Measurements from ENCODE around the gene TMEM108. TPM values are rescaled to one million over a fixed set of nuclear protein-coding genes. Genes with fewer than 3 reads are reported as not detected.
A peak's percentile ranks its signal among the peaks of the same experiment; 100 is the strongest.

Gene TMEM108
- total and polyA plus RNA-seq, 2 experiments from 2014 or later: 7.4 to 15.3 TPM

DNA sequence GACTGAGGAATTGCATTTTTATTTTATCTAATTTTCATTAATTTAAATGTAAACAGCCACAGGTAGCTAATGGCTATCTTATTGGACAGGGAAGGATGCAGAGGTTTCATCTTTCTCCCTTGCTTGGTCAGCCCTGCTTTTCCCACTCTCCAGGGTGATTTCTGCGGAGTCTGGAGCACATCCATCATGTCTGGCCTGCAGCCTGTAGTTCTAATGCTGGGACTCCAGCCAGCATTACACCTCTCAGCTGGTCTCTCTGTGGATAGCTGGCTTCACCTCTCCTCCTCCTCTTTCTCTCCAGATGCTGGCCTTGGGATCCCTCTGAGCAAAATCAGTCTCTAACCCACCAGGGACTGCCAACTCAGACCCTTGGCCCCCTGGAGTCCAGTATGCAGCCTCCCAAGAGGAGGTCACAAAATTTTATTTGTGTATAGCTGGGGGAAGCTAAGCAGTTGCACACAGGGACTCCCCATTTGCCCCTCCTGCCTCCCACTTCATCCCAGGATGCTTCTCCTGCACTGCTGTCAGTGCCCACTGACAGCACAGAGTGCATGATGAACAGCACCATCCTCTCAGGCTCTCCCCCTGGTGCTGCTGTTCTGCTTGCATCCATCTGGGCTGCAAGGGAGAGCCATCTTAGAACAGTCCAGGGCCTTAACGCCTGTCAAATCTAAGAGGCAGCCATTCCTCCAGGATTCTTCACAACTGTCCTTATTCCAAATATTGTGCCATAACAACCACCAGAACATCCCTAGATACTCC lies 363.4 kb downstream of the TMEM108 start:
- Mint-ChIP-seq H3K36me3 (ENCODE audit: low read depth) (no peaks in the 10 kb centered on the region), H3K27me3 (ENCODE audit: insufficient read depth, low read depth, poor library complexity) (peaks cover 5% of the 10 kb centered on the region), H3K4me1 (peaks cover 13% of the 10 kb centered on the region), H3K9me3 (no peaks in the 10 kb centered on the region), H3K4me3 (no peak overlapping the region), H3K27ac (no peak overlapping the region)
- H3K27me3 ChIP-seq (ENCODE audit: insufficient read depth): no peaks in the 10 kb centered on the region
- no peaks in the 10 kb centered on the region for H4K20me1 ChIP-seq (replicated peaks; ENCODE audit: insufficient read depth)
- no peaks in the 10 kb centered on the region for H3K9me2 ChIP-seq (ENCODE audit: insufficient read depth)
- DNase-seq (ENCODE audit: low spot score) (no peak), ATAC-seq (no peak)
- H3K4me2 ChIP-seq: no peak overlapping the region
- H3K27ac ChIP-seq (ENCODE audit: low read depth): no peak overlapping the region
- H3K4me3 ChIP-seq: no peak overlapping the region
- H3K36me3 ChIP-seq (ENCODE audit: insufficient read depth): no peaks in the 10 kb centered on the region
- TF ChIP-seq POLR2AphosphoS5 (IDR thresholded peaks at IDR 0.05; ENCODE audit: low read depth): no peak
- no peaks in the 10 kb centered on the region for H3K79me2 ChIP-seq (replicated peaks; ENCODE audit: insufficient read depth)
- H3K4me1 ChIP-seq (ENCODE audit: insufficient read depth): no peaks in the 10 kb centered on the region
- H3F3A ChIP-seq (replicated peaks; ENCODE audit: low read depth): no peaks in the 10 kb centered on the region
- H2AFZ ChIP-seq: no peak overlapping the region

DNA sequence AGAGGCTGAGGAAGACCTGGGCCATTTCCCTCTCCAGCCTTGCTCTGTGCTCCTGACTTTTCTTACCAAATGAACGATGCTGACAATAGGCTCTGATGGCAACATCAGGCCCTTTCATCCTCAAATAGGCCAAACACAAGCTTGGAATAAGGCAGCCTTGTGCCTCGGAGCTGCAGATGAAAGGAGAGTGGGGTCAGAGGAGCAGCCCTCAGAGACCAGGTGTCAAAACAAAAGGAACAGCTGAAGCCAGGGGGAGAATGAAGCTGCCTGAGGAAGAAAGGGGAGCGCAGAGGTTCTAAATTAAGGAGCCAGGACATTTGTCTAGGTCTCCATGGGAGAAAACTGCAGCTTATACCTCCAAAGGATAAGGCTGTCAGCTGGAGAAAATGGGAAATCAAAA lies 366.7 kb downstream of the TMEM108 start:
- H2AFZ ChIP-seq: 0 out of 2 replicates have a peak overlapping the region, but pooled peaks have one; percentile 32
- TF ChIP-seq ZNF114 (CRISPR knock-in tag; IDR thresholded peaks at IDR 0.05) (no peak), CREB1 (CRISPR knock-in tag; IDR thresholded peaks at IDR 0.05; ENCODE audit: low read depth) (no peak), POLR2AphosphoS5 (IDR thresholded peaks at IDR 0.05; ENCODE audit: low read depth) (no peak), STAT1 (IDR thresholded peaks at IDR 0.05; ENCODE audit: unreplicated experiment) (no peak)
- TF ChIP-seq, protein P1, sequence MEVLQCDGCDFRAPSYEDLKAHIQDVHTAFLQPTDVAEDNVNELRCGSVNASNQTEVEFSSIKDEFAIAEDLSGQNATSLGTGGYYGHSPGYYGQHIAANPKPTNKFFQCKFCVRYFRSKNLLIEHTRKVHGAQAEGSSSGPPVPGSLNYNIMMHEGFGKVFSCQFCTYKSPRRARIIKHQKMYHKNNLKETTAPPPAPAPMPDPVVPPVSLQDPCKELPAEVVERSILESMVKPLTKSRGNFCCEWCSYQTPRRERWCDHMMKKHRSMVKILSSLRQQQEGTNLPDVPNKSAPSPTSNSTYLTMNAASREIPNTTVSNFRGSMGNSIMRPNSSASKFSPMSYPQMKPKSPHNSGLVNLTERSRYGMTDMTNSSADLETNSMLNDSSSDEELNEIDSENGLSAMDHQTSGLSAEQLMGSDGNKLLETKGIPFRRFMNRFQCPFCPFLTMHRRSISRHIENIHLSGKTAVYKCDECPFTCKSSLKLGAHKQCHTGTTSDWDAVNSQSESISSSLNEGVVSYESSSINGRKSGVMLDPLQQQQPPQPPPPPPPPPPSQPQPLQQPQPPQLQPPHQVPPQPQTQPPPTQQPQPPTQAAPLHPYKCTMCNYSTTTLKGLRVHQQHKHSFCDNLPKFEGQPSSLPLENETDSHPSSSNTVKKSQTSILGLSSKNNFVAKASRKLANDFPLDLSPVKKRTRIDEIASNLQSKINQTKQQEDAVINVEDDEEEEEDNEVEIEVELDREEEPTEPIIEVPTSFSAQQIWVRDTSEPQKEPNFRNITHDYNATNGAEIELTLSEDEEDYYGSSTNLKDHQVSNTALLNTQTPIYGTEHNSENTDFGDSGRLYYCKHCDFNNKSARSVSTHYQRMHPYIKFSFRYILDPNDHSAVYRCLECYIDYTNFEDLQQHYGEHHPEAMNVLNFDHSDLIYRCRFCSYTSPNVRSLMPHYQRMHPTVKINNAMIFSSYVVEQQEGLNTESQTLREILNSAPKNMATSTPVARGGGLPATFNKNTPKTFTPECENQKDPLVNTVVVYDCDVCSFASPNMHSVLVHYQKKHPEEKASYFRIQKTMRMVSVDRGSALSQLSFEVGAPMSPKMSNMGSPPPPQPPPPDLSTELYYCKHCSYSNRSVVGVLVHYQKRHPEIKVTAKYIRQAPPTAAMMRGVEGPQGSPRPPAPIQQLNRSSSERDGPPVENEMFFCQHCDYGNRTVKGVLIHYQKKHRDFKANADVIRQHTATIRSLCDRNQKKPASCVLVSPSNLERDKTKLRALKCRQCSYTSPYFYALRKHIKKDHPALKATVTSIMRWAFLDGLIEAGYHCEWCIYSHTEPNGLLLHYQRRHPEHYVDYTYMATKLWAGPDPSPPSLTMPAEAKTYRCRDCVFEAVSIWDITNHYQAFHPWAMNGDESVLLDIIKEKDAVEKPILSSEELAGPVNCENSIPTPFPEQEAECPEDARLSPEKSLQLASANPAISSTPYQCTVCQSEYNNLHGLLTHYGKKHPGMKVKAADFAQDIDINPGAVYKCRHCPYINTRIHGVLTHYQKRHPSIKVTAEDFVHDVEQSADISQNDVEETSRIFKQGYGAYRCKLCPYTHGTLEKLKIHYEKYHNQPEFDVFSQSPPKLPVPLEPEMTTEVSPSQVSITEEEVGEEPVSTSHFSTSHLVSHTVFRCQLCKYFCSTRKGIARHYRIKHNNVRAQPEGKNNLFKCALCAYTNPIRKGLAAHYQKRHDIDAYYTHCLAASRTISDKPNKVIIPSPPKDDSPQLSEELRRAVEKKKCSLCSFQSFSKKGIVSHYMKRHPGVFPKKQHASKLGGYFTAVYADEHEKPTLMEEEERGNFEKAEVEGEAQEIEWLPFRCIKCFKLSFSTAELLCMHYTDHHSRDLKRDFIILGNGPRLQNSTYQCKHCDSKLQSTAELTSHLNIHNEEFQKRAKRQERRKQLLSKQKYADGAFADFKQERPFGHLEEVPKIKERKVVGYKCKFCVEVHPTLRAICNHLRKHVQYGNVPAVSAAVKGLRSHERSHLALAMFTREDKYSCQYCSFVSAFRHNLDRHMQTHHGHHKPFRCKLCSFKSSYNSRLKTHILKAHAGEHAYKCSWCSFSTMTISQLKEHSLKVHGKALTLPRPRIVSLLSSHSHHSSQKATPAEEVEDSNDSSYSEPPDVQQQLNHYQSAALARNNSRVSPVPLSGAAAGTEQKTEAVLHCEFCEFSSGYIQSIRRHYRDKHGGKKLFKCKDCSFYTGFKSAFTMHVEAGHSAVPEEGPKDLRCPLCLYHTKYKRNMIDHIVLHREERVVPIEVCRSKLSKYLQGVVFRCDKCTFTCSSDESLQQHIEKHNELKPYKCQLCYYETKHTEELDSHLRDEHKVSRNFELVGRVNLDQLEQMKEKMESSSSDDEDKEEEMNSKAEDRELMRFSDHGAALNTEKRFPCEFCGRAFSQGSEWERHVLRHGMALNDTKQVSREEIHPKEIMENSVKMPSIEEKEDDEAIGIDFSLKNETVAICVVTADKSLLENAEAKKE (CRISPR knock-in tag; IDR thresholded peaks at IDR 0.05): no peak
- TF ChIP-seq, protein P2, sequence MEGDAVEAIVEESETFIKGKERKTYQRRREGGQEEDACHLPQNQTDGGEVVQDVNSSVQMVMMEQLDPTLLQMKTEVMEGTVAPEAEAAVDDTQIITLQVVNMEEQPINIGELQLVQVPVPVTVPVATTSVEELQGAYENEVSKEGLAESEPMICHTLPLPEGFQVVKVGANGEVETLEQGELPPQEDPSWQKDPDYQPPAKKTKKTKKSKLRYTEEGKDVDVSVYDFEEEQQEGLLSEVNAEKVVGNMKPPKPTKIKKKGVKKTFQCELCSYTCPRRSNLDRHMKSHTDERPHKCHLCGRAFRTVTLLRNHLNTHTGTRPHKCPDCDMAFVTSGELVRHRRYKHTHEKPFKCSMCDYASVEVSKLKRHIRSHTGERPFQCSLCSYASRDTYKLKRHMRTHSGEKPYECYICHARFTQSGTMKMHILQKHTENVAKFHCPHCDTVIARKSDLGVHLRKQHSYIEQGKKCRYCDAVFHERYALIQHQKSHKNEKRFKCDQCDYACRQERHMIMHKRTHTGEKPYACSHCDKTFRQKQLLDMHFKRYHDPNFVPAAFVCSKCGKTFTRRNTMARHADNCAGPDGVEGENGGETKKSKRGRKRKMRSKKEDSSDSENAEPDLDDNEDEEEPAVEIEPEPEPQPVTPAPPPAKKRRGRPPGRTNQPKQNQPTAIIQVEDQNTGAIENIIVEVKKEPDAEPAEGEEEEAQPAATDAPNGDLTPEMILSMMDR (conservative IDR thresholded peaks at IDR 0.05; ENCODE audit: low read depth in 2 of 2): no peak
- TF ChIP-seq, protein P3, sequence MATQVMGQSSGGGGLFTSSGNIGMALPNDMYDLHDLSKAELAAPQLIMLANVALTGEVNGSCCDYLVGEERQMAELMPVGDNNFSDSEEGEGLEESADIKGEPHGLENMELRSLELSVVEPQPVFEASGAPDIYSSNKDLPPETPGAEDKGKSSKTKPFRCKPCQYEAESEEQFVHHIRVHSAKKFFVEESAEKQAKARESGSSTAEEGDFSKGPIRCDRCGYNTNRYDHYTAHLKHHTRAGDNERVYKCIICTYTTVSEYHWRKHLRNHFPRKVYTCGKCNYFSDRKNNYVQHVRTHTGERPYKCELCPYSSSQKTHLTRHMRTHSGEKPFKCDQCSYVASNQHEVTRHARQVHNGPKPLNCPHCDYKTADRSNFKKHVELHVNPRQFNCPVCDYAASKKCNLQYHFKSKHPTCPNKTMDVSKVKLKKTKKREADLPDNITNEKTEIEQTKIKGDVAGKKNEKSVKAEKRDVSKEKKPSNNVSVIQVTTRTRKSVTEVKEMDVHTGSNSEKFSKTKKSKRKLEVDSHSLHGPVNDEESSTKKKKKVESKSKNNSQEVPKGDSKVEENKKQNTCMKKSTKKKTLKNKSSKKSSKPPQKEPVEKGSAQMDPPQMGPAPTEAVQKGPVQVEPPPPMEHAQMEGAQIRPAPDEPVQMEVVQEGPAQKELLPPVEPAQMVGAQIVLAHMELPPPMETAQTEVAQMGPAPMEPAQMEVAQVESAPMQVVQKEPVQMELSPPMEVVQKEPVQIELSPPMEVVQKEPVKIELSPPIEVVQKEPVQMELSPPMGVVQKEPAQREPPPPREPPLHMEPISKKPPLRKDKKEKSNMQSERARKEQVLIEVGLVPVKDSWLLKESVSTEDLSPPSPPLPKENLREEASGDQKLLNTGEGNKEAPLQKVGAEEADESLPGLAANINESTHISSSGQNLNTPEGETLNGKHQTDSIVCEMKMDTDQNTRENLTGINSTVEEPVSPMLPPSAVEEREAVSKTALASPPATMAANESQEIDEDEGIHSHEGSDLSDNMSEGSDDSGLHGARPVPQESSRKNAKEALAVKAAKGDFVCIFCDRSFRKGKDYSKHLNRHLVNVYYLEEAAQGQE (IDR thresholded peaks at IDR 0.05; ENCODE audit: unreplicated experiment): no peak
- TF ChIP-seq, protein P4, sequence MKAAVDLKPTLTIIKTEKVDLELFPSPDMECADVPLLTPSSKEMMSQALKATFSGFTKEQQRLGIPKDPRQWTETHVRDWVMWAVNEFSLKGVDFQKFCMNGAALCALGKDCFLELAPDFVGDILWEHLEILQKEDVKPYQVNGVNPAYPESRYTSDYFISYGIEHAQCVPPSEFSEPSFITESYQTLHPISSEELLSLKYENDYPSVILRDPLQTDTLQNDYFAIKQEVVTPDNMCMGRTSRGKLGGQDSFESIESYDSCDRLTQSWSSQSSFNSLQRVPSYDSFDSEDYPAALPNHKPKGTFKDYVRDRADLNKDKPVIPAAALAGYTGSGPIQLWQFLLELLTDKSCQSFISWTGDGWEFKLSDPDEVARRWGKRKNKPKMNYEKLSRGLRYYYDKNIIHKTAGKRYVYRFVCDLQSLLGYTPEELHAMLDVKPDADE (IDR thresholded peaks at IDR 0.05): no peak

More for the DNA sequence above, 366.7 kb downstream of the TMEM108 start:
- Histone ChIP-seq H3K4me3 (no peak overlapping the region), H3K9me2 (ENCODE audit: insufficient read depth) (no peaks in the 10 kb centered on the region), H3K36me3 (ENCODE audit: insufficient read depth) (no peaks in the 10 kb centered on the region), H4K20me1 (replicated peaks; ENCODE audit: insufficient read depth) (no peaks in the 10 kb centered on the region), H3K79me2 (replicated peaks; ENCODE audit: insufficient read depth) (no peaks in the 10 kb centered on the region), H3F3A (replicated peaks; ENCODE audit: low read depth) (no peaks in the 10 kb centered on the region), H3K4me2 (no peak overlapping the region), H3K27me3 (ENCODE audit: insufficient read depth) (no peaks in the 10 kb centered on the region), H3K4me1 (ENCODE audit: insufficient read depth) (no peaks in the 10 kb centered on the region), H3K27ac (ENCODE audit: low read depth) (no peak overlapping the region)
- no peaks in the 10 kb centered on the region for H3K9me3 Mint-ChIP-seq
- peaks cover 5% of the 10 kb centered on the region for H3K27me3 Mint-ChIP-seq (ENCODE audit: insufficient read depth, low read depth, poor library complexity)
- peak; percentile 81 for ATAC-seq
- H3K27ac Mint-ChIP-seq: peak overlapping the region; percentile 13
- peaks cover 13% of the 10 kb centered on the region for H3K4me1 Mint-ChIP-seq
- H3K4me3 Mint-ChIP-seq: no peak overlapping the region
- peak; percentile 19 for DNase-seq (ENCODE audit: low spot score)
- H3K36me3 Mint-ChIP-seq (ENCODE audit: low read depth): no peaks in the 10 kb centered on the region
